ENCODE results near the gene SCYGR3.

GRCh38 chr2:227615906-227616305 is 1.3 kb upstream of the SCYGR3 start:
- no peak for TF ChIP-seq EZH2phosphoT487 (IDR thresholded peaks at IDR 0.05; ENCODE audit: unreplicated experiment)
- no peak for TF ChIP-seq CTCF (conservative IDR thresholded peaks at IDR 0.05; ENCODE audit: low read depth in 2 of 2)
- TF ChIP-seq REST (IDR thresholded peaks at IDR 0.05; ENCODE audit: unreplicated experiment): no peak
- TF ChIP-seq EZH2 (IDR thresholded peaks at IDR 0.05; ENCODE audit: low read depth, unreplicated experiment): no peak
- TF ChIP-seq JUNB (IDR thresholded peaks at IDR 0.05; ENCODE audit: unreplicated experiment): no peak
- no peak for TF ChIP-seq ZNF462 (CRISPR knock-in tag; IDR thresholded peaks at IDR 0.05)
- TF ChIP-seq POLR2AphosphoS5 (IDR thresholded peaks at IDR 0.05; ENCODE audit: low read depth): no peak
- TF ChIP-seq ZNF114 (CRISPR knock-in tag; IDR thresholded peaks at IDR 0.05): no peak
- TF ChIP-seq STAT1 (IDR thresholded peaks at IDR 0.05; ENCODE audit: unreplicated experiment): no peak
- no peak for TF ChIP-seq CREB1 (CRISPR knock-in tag; IDR thresholded peaks at IDR 0.05; ENCODE audit: low read depth)
- no peak for TF ChIP-seq ZNF331 (CRISPR knock-in tag; IDR thresholded peaks at IDR 0.05; ENCODE audit: low read depth)
- no peak for TF ChIP-seq ETS1 (IDR thresholded peaks at IDR 0.05)

Data from GM23338 (cell line).